Activated CD4-positive, CD25-positive, alpha-beta regulatory T cell (primary cell): ENCODE results near the gene OTUD3.
"Not testable (repeated sequence)": the region's sequence is repeated elsewhere in the genome, so short reads cannot be mapped to it uniquely, and the experiment has no call there.

ENCODE experiments used
- DNase-seq, 4 experiments: peaks; one replicate each; lab custom pipeline; 2025; lab: John Stamatoyannopoulos, UW

The OTUD3 gene

GRCh38 chr1:19920132-19920710 lies 38.0 kb downstream of the OTUD3 start:
- no peak for DNase-seq

- DNase-seq, result no peak
These were observed 39.1 kb downstream of the OTUD3 start for GRCh38 chr1:19921310-19921709.

- DNase-seq, result no peak
These were observed 40.0 kb downstream of the OTUD3 start for GRCh38 chr1:19922015-19922688.

GRCh38 chr1:19923137-19923952 lies 41.1 kb downstream of the OTUD3 start, which contains the start of gene PLA2G2E:
TSS of gene PLA2G2E (minus strand) at chr1:19923617. CDS start at chr1:19923559, 58 bp downstream.
- DNase-seq, result no peak

GRCh38 chr1:19923953-19924346 lies 41.8 kb downstream of the OTUD3 start:
- no peak for DNase-seq

GRCh38 chr1:19925342-19926070 lies 43.3 kb downstream of the OTUD3 start:
- no peak for DNase-seq

- DNase-seq, result no peak
These were observed 44.3 kb downstream of the OTUD3 start for GRCh38 chr1:19926296-19927129.

GRCh38 chr1:19927130-19927421 lies 44.9 kb downstream of the OTUD3 start:
- not testable (repeated sequence) for DNase-seq

- DNase-seq, result no peak
These were observed 50.7 kb downstream of the OTUD3 start for GRCh38 chr1:19932866-19933265.

- DNase-seq, result no peak
These were observed 52.1 kb downstream of the OTUD3 start for GRCh38 chr1:19934336-19934735.

GRCh38 chr1:19936061-19936750 lies 54.0 kb downstream of the OTUD3 start:
- DNase-seq, result no peak

GRCh38 chr1:19938472-19938871 lies 56.3 kb downstream of the OTUD3 start:
- DNase-seq, result no peak

GRCh38 chr1:19940486-19941205 lies 58.5 kb downstream of the OTUD3 start:
- DNase-seq, result no peak

GRCh38 chr1:19941206-19941568 lies 59.0 kb downstream of the OTUD3 start:
- no peak for DNase-seq

- no peak for DNase-seq
These were observed 59.9 kb downstream of the OTUD3 start for GRCh38 chr1:19942088-19942487.

GRCh38 chr1:19942657-19943056 lies 60.5 kb downstream of the OTUD3 start:
- no peak for DNase-seq

GRCh38 chr1:19945914-19946313 lies 63.7 kb downstream of the OTUD3 start:
- DNase-seq, result no peak

- DNase-seq, result no peak
These were observed 64.1 kb downstream of the OTUD3 start for GRCh38 chr1:19946331-19946751.

- no peak for DNase-seq
These were observed 64.8 kb downstream of the OTUD3 start for GRCh38 chr1:19946971-19947370.

GRCh38 chr1:19949016-19949415 lies 66.8 kb downstream of the OTUD3 start:
- no peak for DNase-seq
